PFSK-1 (cell line): ENCODE data around the gene MGAT5.

Source experiments
- FOXP2 ChIP-seq: optimal IDR thresholded peaks from 2 replicates; pipeline ENCODE3; 2011; ENCODE audit warnings: borderline replicate concordance, control low read depth, inconsistent platforms; ENCODE audit not compliant: insufficient read depth; ENCODE audit errors: extremely low read length, extremely low read depth
- POLR2AphosphoS5 ChIP-seq: IDR thresholded peaks from 2 replicates; pipeline ENCODE4 v1.6.1; 2012; ENCODE audit warnings: low read depth, mild to moderate bottlenecking, control low read depth, low read length, moderate library complexity
- SIN3A ChIP-seq: IDR thresholded peaks from 2 replicates; pipeline ENCODE4 v1.6.1; 2012; ENCODE audit warnings: mild to moderate bottlenecking, low read length, moderate library complexity, borderline replicate concordance; ENCODE audit not compliant: insufficient read depth
- TAF1 ChIP-seq: IDR thresholded peaks from 2 replicates; pipeline ENCODE4 v1.6.1; 2012; ENCODE audit warnings: low read length, control low read depth, borderline replicate concordance; ENCODE audit not compliant: insufficient read depth
- TF ChIP-seq, protein P1 (sequence below), 2 experiments: IDR thresholded peaks; 2 replicates each; pipeline versions ENCODE4 v1.6.1 to v1.8.0; 2011 to 2012; ENCODE audit warnings: low read depth in 2 of 2, low read length in 2 of 2, control low read depth in 1 of 2, inconsistent platforms in 1 of 2, mild to moderate bottlenecking in 1 of 2, moderate library complexity in 1 of 2; ENCODE audit not compliant: insufficient read depth in 1 of 2

MGAT5 gene

DNA sequence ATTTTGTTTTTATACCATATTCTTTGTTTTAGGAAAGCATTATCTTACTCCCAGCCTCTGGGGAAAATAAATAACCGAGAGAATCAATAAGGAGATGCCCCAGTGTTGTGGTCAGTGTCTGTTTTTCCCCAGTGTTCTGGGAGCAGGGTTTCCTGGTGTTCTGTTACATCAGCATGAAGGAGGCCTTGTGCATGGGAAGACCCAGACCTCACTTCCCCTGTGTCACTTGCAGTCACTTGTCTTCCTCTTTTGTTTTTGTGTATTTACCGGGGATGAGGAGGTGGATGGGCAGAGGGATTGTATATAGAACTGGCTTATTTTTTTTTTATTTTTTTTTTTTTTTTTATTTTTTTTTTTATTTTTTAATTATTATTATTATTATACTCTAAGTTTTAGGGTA lies 45.0 kb upstream of the MGAT5 start:
- TF ChIP-seq TAF1: no peak
- TF ChIP-seq, protein P1, sequence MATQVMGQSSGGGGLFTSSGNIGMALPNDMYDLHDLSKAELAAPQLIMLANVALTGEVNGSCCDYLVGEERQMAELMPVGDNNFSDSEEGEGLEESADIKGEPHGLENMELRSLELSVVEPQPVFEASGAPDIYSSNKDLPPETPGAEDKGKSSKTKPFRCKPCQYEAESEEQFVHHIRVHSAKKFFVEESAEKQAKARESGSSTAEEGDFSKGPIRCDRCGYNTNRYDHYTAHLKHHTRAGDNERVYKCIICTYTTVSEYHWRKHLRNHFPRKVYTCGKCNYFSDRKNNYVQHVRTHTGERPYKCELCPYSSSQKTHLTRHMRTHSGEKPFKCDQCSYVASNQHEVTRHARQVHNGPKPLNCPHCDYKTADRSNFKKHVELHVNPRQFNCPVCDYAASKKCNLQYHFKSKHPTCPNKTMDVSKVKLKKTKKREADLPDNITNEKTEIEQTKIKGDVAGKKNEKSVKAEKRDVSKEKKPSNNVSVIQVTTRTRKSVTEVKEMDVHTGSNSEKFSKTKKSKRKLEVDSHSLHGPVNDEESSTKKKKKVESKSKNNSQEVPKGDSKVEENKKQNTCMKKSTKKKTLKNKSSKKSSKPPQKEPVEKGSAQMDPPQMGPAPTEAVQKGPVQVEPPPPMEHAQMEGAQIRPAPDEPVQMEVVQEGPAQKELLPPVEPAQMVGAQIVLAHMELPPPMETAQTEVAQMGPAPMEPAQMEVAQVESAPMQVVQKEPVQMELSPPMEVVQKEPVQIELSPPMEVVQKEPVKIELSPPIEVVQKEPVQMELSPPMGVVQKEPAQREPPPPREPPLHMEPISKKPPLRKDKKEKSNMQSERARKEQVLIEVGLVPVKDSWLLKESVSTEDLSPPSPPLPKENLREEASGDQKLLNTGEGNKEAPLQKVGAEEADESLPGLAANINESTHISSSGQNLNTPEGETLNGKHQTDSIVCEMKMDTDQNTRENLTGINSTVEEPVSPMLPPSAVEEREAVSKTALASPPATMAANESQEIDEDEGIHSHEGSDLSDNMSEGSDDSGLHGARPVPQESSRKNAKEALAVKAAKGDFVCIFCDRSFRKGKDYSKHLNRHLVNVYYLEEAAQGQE (IDR thresholded peaks at IDR 0.05; ENCODE audit: insufficient read depth in 1 of 2, low read depth in 2 of 2, low read length in 2 of 2): no peak
- no peak for TF ChIP-seq POLR2AphosphoS5
- TF ChIP-seq SIN3A: no peak
- no peak for TF ChIP-seq FOXP2

DNA sequence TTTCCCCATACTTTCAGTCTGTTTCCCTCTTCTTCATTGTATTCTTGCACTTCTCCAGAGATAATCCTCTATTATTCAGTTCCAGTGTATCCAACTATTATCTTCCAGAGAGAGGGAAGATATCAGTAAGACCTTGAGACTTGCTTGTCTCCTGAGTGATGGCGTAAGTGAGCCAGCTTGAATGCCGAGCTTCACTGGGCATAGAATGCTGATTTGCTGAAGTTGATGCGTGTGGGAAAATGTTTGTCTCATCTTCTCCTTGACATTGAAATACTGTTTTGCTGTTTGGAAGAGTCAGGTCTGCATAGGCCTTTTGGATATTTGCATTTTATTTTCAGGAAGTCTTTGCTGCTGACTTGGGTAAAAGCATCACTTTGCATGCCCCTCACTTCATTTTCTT lies 41.1 kb upstream of the MGAT5 start:
- no peak for TF ChIP-seq TAF1
- no peak for TF ChIP-seq FOXP2
- TF ChIP-seq, protein P1 (IDR thresholded peaks at IDR 0.05; ENCODE audit: insufficient read depth in 1 of 2, low read depth in 2 of 2, low read length in 2 of 2): no peak
- no peak for TF ChIP-seq SIN3A
- no peak for TF ChIP-seq POLR2AphosphoS5

DNA sequence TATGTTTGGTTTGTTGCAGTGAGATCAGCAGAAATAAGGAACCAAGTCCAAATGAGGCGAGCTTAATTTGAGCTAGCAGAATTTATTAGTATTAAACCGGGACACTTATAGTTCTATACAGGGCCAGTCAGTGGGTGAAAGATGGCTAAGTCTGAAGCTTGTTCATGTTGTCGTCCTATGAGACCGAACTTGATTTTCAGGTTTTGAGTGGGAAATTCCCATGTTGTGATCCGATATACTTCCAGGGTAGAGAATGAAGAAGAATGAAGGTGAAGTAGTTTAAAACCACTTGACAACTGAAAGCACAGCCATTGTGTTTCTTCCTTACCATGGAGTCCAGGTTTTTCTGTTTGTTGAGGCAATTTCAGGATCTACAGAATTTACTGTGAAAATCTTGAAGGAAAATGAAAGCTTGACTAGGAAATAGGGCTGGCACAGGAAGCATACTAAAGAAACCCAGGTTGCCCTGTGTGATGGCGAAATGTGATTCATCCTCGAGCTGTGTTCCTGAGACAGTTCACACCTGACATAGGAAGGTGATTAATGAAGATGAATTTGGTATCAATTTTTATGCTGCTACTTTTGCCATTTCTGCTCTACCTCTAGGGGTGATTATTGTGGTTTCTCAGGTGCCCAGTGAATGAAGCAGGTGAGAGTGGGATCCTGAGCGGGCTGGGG lies 37.6 kb upstream of the MGAT5 start:
- TF ChIP-seq TAF1: no peak
- TF ChIP-seq POLR2AphosphoS5: no peak
- TF ChIP-seq, protein P1 (IDR thresholded peaks at IDR 0.05; ENCODE audit: insufficient read depth in 1 of 2, low read depth in 2 of 2, low read length in 2 of 2): no peak
- TF ChIP-seq FOXP2: no peak
- TF ChIP-seq SIN3A: no peak

DNA sequence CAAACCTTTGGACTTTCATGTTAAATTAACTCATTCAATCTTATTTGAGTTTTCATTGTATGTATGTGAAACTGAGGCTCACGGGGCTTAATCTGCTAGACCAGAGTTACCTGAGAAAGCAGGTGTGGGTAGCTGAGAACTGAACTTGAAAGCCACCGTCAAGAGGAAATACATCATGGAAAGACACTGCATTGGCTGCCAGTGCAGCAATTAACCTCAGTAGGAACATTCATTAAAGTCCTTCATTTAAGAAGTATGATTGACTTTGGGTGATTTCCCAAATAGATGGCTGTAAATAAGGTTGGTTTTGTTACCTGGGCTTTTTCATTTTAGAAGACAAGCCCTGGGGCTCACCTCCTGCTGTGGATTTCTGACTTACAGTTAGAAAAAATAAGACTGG lies 36.5 kb upstream of the MGAT5 start:
- TF ChIP-seq, protein P1 (IDR thresholded peaks at IDR 0.05; ENCODE audit: insufficient read depth in 1 of 2, low read depth in 2 of 2, low read length in 2 of 2): no peak
- TF ChIP-seq POLR2AphosphoS5 (no peak), FOXP2 (no peak), TAF1 (no peak), SIN3A (no peak)

DNA sequence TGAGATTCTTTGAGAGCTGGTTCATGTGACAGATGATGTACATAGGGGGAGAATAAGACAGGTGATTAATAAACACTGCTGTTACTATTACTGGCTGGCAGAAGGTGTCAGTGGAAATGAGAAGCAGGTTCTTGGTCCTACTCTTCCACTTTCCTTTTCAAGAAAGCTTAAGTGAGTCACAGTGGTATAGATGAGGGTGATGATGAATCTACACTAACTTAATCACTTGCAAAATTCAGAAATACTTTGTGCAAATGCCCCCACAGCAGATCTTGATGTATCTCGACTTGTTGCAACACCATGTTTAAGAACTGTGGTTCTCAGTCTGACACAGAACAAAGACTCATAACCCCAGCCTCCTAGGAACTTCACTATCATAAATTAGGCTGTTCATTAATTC lies 35.9 kb upstream of the MGAT5 start:
- TF ChIP-seq SIN3A: no peak
- no peak for TF ChIP-seq FOXP2
- TF ChIP-seq, protein P1 (IDR thresholded peaks at IDR 0.05; ENCODE audit: insufficient read depth in 1 of 2, low read depth in 2 of 2, low read length in 2 of 2): no peak
- no peak for TF ChIP-seq POLR2AphosphoS5
- no peak for TF ChIP-seq TAF1
